IPS DF 6.9 (cell line): ENCODE data around the gene MICU1.

Experiments used
- DNase-seq: peaks from one replicate; pipeline ENCODE4 v3.0.0-alpha.2; 2013; ENCODE audit warnings: low read depth, low spot score
- H3K27ac ChIP-seq: one replicate; pipeline ENCODE4 v1.5.1; 2013; ENCODE audit warnings: low read length, control low read depth
- H3K27me3 ChIP-seq: 2 replicates; pipeline ENCODE4 v1.6.1; 2013; ENCODE audit warnings: mild to moderate bottlenecking, low read length; ENCODE audit not compliant: control insufficient read depth, insufficient read depth
- H3K36me3 ChIP-seq: 2 replicates; pipeline ENCODE4 v1.6.1; 2013; ENCODE audit warnings: low read length; ENCODE audit not compliant: control insufficient read depth, insufficient read depth
- H3K4me1 ChIP-seq: 2 replicates; pipeline ENCODE4 v1.6.1; 2013; ENCODE audit warnings: low read length; ENCODE audit not compliant: control insufficient read depth, insufficient read depth
- H3K4me3 ChIP-seq: 2 replicates; pipeline ENCODE4 v1.5.1; 2013; ENCODE audit warnings: mild to moderate bottlenecking, low read length
- H3K9me3 ChIP-seq: 2 replicates; pipeline ENCODE4 v1.6.1; 2013; ENCODE audit warnings: low read length, inconsistent platforms; ENCODE audit not compliant: control insufficient read depth, insufficient read depth
- WGBS: extraction: QIAGEN DNeasy Blood & Tissue Kit; methylation state at CpG from one replicate; pipeline ENCODE4 v1.1.7; 2013; ENCODE audit warnings: mixed read lengths, missing lambda C conversion rate; ENCODE audit not compliant: insufficient read length, insufficient coverage; 5-methylcytosine and 5-hydroxymethylcytosine counted together

MICU1 gene

DNA sequence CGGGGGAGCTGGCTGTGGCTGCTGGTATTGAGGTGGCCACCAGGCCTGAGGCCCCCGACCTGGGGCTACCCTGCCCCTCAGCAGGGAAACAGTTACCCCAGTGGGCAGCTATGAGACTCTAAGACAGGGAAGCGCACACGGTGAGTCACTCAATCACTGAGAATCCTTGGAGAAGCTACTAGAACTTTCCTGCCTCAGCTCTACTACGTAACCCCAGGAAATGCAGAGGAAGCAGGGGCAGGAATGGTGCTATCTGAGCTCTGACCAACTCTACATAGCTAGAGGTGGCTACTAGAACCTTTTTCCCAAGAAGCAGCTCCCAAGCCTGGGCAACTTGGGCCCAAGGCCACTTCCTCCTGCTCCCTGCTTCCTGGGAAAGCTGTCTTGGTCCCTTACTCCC is 283.0 kb downstream of the MICU1 start:
- no CpG with 5 or more reads among the region's 5 CpGs for WGBS
- no peaks in the 10 kb centered on the region for H3K27me3 ChIP-seq
- H3K4me1 ChIP-seq: no peaks in the 10 kb centered on the region; the same call in 1 of the 2 replicates
- no peak overlapping the region for H3K4me3 ChIP-seq
- H3K27ac ChIP-seq: no peak overlapping the region
- no peak for DNase-seq
- H3K36me3 ChIP-seq: peaks cover 16% of the 10 kb centered on the region
- H3K9me3 ChIP-seq: no peaks in the 10 kb centered on the region

DNA sequence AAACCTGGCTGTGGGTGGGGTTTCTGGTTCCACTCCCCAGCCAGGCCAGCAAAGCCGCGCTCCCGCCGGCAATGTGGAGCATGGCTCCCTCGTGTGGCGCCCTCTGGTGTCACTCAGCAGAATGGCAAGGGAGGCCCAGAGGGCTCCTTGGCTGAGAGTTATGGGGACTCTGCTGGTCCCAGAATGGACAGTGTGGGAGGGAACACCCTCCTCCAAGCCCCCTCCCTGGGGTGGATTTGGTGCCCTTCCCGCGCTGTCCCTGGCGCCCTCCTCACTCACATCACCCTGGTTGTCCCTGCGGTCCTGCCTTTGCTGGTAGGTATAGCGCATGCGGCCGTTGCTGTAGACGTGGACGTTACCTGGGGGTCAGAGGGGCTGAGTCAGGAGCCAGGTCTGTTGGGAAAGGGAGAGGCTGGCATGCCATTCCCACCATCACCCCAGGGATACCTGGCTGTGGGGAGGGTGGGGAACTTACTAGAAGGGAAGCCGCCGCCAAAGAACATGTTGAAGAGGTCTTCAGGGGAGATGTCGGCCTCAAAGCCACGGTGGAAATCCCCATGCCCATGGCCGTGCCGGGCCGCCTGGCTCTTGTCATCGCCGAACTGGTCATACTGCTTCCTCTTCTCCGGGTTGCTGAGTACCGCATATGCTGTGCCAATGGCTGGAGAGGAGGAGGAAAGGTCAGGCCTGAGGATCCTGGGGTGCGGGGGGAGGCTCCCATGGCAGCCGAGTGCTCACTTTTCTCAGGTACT is 285.2 kb downstream of the MICU1 start:
- Histone ChIP-seq H3K4me3 (no peak overlapping the region), H3K36me3 (peaks cover 22% of the 10 kb centered on the region), H3K27me3 (no peaks in the 10 kb centered on the region), H3K9me3 (no peaks in the 10 kb centered on the region), H3K27ac (no peak overlapping the region), H3K4me1 (no peaks in the 10 kb centered on the region; the same call in 1 of the 2 replicates)
- WGBS: no CpG with 5 or more reads among the region's 28 CpGs
- no peak for DNase-seq

DNA sequence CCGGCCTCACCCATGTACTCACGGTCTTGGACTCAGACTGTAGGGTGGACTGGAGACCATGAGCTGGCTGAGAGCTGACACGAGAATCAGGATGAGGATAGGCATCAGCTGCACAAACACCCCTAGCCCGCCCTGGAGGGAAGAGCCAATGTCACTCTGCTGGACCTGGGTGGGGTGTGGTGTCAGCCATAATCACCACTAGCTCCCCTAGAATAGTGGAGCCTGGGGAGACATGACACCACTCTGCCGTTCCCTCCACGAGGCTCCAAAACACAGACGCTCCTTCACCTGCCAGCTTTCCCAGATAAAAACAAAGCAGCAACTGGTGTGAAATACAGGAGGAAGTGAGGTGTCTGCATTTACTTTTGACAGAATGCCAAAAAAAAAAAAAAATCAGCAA is 287.7 kb downstream of the MICU1 start:
- no peaks in the 10 kb centered on the region for H3K27me3 ChIP-seq
- peaks cover 2% of the 10 kb centered on the region; the same call in 1 of the 2 replicates for H3K4me1 ChIP-seq
- no peak for DNase-seq
- no peak overlapping the region for H3K4me3 ChIP-seq
- no peak overlapping the region for H3K27ac ChIP-seq
- no CpG with 5 or more reads among the region's 7 CpGs for WGBS
- no peaks in the 10 kb centered on the region for H3K9me3 ChIP-seq
- peaks cover 22% of the 10 kb centered on the region for H3K36me3 ChIP-seq

DNA sequence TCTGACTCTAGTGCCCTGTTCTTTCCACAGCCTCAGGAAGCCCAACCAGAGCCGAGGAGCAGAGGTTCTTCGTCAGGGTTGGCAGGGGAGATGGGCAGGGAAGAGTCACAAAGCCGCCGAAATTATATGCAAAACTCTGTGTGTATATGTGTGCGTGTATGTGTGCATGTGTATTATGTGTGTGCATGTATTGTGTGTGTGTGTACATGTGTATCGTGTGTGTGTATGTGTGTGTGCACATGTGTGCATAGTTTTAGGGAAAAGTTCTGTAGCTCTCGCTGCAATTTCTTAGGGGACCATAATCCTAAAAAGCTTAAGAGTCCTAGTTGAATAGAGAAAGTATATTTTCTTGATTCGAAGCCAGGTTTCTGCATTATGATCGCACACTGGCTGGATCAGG is 288.2 kb downstream of the MICU1 start:
- WGBS: no CpG with 5 or more reads among the region's 9 CpGs
- Histone ChIP-seq H3K27ac (no peak overlapping the region), H3K4me3 (no peak overlapping the region), H3K4me1 (peaks cover 2% of the 10 kb centered on the region; the same call in 1 of the 2 replicates), H3K27me3 (no peaks in the 10 kb centered on the region), H3K36me3 (peaks cover 22% of the 10 kb centered on the region), H3K9me3 (no peaks in the 10 kb centered on the region)
- no peak for DNase-seq

DNA sequence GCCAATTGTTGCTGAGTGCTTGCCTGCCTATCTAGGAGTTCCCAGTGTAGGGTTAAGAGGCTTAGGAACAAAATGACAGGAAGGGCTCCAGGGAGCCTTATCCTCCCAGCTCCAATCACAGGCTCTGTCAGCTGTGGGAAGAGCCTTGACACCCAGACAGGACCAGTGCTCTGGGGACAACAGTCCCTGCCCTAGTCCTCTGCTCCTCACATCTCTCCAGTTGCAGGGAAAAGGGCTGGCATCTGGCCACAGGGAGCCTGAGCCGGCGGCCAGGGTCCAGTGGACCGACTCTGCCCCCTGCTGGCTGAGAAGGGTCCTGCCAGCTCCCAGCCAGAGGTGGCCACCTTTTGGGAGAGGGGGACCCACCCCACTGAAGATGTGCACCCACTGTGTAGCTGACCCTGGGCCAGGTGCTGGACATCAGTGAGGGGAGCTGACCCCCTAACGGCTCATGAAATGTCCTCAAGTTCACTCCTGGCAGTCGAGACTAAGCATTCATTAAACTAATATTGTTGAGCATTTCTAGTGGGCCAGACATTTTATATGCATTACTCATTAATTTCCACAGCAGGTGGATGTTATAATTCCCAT is 288.7 kb downstream of the MICU1 start:
- no peaks in the 10 kb centered on the region for H3K9me3 ChIP-seq
- no peak overlapping the region for H3K4me3 ChIP-seq
- no CpG with 5 or more reads among the region's 5 CpGs for WGBS
- no peaks in the 10 kb centered on the region for H3K27me3 ChIP-seq
- peaks cover 4% of the 10 kb centered on the region; the same call in 1 of the 2 replicates for H3K4me1 ChIP-seq
- H3K27ac ChIP-seq: no peak overlapping the region
- no peak for DNase-seq
- H3K36me3 ChIP-seq: peaks cover 19% of the 10 kb centered on the region

DNA sequence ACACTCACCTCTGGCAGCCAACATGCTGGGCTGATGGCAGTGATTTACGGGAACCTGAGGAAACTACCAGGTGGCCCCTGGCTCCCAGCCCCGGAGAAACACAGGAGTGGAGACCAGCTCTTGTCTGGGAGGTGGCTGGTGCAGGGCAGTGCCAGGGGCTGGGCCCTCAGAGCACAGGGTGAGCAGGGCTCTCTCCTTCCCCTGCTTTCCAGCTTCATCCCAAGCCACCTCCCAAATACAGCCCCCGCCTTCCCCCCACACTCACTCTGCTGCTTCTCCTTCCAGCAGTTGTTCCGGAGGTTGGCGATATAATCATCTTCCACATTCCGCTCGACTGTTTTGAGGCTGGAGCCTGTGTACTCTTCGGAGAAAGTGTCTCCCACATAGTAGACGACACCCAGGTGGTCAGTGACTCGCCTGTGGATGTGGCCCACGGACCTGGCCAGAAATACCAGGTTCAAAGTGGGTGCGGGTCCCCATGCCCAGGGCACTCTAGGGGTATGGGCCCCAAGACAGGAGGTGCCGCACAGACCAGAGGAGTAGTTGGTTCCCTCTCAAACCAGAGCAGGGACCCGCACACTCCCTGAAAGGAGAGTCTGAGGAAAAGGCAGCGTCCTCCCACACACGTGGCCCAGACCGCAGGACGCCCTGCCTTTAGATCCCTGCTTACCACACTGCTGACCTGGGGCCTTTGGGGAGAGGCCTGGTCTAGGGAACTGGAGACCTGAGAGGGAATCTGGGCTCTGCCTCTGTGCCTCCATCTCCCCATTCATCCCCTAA is 289.4 kb downstream of the MICU1 start:
- H3K36me3 ChIP-seq: peaks cover 19% of the 10 kb centered on the region
- H3K27me3 ChIP-seq: no peaks in the 10 kb centered on the region
- no peaks in the 10 kb centered on the region for H3K9me3 ChIP-seq
- no peak overlapping the region for H3K4me3 ChIP-seq
- WGBS: no CpG with 5 or more reads among the region's 18 CpGs
- peaks cover 7% of the 10 kb centered on the region for H3K4me1 ChIP-seq
- DNase-seq: no peak
- no peak overlapping the region for H3K27ac ChIP-seq

DNA sequence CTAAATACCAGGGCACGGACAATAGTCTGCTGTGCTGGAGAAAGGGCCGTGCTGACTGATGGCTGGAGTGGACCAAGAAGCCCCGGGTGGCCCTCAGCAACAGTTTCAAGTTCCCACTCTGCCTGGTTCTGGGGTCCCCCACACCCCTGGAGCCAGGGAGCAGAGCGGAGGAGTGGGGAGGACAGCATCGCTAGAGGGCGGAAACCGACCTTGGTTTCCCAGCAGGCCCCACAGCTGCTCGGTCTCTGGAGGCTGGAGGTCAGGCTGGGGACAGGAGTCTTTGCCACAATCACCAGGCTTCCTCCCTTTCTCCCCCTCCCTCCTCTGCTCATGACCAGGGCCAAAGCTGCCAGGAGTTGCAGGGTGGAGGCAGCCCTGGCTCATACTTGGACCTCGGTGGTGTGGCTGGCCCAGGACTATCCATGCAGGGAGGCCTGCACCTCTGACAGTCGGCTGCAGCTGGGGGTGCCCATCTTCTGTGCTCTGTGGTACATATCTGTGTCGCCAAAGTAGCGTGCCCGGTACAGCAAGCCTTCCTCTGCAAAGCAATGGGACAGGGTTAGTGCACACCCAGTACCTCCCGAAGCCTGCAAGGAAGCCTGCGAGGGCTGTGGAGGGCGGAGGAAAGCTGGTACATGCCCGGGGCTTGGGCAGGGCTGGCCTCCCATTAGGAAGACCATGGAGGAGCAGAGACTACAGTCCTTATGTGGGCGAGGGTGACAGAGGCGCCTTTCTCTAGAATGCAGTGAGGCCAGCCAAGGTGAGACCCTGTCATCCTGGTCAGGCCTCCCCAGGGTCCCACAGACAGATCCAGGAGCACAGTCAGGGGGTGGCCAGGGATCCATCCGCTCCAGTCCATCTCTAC is 290.3 kb downstream of the MICU1 start:
- DNase-seq: no peak
- Histone ChIP-seq H3K27me3 (no peaks in the 10 kb centered on the region), H3K4me1 (peaks cover 12% of the 10 kb centered on the region), H3K9me3 (no peaks in the 10 kb centered on the region), H3K27ac (no peak overlapping the region), H3K4me3 (no peak overlapping the region), H3K36me3 (peaks cover 14% of the 10 kb centered on the region)
- no CpG with 5 or more reads among the region's 20 CpGs for WGBS

DNA sequence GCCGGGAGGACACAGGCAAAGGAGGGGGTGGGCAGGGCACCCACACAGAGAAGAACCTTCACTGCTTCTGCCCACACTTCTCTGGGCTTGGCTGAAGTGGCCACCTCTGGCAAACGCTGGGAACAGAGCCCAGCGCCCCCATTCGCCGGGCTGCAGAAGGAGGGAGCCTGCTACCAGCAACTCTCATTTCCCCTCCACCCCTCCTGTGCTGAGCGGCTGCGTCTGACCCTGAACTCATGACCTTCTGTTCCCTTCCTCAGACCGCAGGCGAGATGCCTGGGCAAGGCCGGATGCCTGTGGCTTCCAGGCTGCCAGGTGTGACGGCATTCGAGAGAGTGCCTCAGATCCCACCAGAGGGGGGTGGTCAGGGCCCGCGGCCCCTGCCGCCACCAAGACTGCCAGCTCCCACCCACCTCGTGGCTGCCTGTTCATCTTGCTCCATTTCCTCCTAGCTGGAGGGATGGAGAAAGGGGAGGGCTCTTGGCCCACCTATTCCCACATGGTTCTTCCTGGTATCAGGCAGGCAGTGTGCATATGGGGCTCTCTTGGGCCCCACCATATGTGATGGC is 291.0 kb downstream of the MICU1 start:
- Histone ChIP-seq H3K36me3 (peaks cover 13% of the 10 kb centered on the region), H3K4me1 (peaks cover 12% of the 10 kb centered on the region), H3K27ac (no peak overlapping the region), H3K4me3 (no peak overlapping the region), H3K9me3 (no peaks in the 10 kb centered on the region), H3K27me3 (no peaks in the 10 kb centered on the region)
- WGBS: no CpG with 5 or more reads among the region's 16 CpGs
- DNase-seq: no peak

DNA sequence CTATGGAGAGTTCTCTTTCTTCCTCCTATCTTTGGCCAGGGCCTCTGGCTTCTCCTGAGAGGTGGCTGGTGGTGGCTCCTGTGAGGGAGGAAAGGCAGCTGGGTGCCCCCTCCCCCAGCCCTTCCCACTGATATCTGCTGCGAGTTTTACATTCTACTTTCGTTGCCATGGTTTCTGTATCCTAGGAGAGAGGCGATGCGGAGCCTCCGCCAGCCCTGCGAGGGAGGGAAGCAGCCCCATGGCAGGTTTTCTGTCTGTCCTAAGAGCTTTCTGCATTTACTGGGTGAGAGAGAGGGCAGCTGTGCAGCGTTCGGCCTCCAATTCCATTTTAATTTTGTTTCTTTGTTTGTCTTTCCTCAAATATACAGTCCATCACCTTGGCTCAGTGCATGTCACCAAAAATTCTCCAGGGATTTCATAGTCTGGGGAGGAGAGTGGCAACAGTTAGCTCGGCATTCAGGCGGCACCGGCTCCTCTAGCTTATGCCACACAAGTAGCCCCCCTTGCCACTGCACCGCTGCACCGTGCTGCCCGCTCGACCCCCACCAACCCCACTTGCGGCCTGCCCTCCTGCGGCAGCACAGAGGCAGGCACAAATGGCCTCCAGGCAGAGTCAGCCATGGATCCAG is 291.6 kb downstream of the MICU1 start:
- no CpG with 5 or more reads among the region's 17 CpGs for WGBS
- Histone ChIP-seq H3K27ac (no peak overlapping the region), H3K36me3 (peaks cover 13% of the 10 kb centered on the region), H3K9me3 (no peaks in the 10 kb centered on the region), H3K4me1 (peaks cover 12% of the 10 kb centered on the region), H3K4me3 (no peak overlapping the region), H3K27me3 (no peaks in the 10 kb centered on the region)
- DNase-seq: no peak
